GM12878 (cell line): ENCODE results near the gene MEX3D.

Experiments
- CHD4 ChIP-seq: fragments of 200-600 bp; sonication (generic); IDR thresholded peaks from 2 replicates; pipeline ENCODE4 v1.6.1; 2016; ENCODE audit warnings: mild to moderate bottlenecking
- EGR1 ChIP-seq, 2 experiments: IDR thresholded peaks; 1 replicate in 1 of 2; 2 replicates in 1 of 2; pipeline ENCODE4 v1.6.1; 2011 to 2012; ENCODE audit warnings: low read depth in 2 of 2, low read length in 2 of 2, borderline replicate concordance in 1 of 2, mild to moderate bottlenecking in 1 of 2, moderate library complexity in 1 of 2
- NR2C2 ChIP-seq: IDR thresholded peaks from 2 replicates; pipeline ENCODE4 v1.6.1; 2011; ENCODE audit warnings: borderline replicate concordance, low read depth; ENCODE audit not compliant: control insufficient read depth, insufficient read length
- POLR2A ChIP-seq: IDR thresholded peaks from 2 replicates; pipeline ENCODE4 v1.6.1; 2011; ENCODE audit warnings: low read depth, mild to moderate bottlenecking, low read length
- RFX5 ChIP-seq: IDR thresholded peaks from 2 replicates; pipeline ENCODE4 v1.6.1; 2011; ENCODE audit warnings: low read depth, low read length, improper control_type of control experiment
- TF ChIP-seq, protein P1 (sequence below), 3 experiments: IDR thresholded peaks in 2 of 3; conservative IDR thresholded peaks in 1 of 3; 2 replicates each; pipeline ENCODE4 v1.5.1; 2011; ENCODE audit warnings: low read depth in 3 of 3, low read length in 3 of 3, mild to moderate bottlenecking in 3 of 3, control low read depth in 2 of 3, moderate library complexity in 2 of 3, inconsistent platforms in 1 of 3, mixed read lengths in 1 of 3; ENCODE audit not compliant: control insufficient read depth in 2 of 3, insufficient read depth in 1 of 3; ENCODE audit errors: extremely low read depth in 1 of 3
- TF ChIP-seq, protein P2 (sequence below): IDR thresholded peaks from 2 replicates; pipeline ENCODE4 v1.6.1; 2012; ENCODE audit warnings: low read depth, low read length, improper control_type of control experiment

DNA sequence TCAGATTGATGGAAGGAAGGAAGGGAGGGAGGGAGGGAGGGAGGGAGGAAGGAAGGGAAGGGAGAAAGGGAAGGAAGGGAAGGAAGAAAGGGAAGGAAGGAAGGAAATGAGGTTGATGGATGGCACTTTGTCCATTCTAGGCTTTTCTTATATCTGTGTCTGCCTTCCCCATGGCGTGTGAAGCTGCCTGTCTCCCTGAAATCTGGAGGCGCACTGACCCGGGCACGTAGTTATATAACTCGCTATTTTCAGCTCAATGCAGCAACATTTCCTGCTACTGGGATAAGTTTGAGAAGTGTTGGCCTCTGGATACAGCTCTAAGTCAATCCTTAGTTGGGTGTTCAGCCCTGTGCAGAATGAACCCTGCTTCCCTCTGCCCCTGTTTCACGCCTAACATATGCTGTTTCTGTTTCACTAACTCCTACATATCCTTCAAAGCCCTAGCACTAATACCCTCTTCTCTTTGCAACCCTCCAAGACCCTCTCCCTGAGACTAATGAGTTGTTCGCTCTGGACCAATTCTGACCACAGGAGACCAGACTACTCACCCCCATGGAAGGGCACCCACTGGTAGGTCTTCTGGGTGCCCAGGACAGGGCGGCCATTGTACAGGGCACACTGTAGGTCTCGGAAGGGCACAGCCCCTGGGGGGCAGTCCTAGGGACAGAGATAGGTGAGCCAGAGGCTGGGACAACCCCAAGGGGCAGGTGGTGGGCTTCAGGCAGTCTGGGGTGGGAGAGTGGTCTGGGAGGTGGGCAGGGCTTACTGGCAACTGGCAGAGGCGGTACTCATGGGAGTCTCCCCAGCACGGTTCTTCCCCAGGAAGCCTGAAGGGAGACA is 58.3 kb downstream of the MEX3D start:
- TF ChIP-seq, protein P1, sequence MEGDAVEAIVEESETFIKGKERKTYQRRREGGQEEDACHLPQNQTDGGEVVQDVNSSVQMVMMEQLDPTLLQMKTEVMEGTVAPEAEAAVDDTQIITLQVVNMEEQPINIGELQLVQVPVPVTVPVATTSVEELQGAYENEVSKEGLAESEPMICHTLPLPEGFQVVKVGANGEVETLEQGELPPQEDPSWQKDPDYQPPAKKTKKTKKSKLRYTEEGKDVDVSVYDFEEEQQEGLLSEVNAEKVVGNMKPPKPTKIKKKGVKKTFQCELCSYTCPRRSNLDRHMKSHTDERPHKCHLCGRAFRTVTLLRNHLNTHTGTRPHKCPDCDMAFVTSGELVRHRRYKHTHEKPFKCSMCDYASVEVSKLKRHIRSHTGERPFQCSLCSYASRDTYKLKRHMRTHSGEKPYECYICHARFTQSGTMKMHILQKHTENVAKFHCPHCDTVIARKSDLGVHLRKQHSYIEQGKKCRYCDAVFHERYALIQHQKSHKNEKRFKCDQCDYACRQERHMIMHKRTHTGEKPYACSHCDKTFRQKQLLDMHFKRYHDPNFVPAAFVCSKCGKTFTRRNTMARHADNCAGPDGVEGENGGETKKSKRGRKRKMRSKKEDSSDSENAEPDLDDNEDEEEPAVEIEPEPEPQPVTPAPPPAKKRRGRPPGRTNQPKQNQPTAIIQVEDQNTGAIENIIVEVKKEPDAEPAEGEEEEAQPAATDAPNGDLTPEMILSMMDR (IDR thresholded peaks at IDR 0.05 in 2 of 3, conservative IDR thresholded peaks at IDR 0.05 in 1 of 3; ENCODE audit: control insufficient read depth in 2 of 3, extremely low read depth in 1 of 3, insufficient read depth in 1 of 3, low read depth in 3 of 3, low read length in 3 of 3), result no peak
- TF ChIP-seq CHD4 (no peak), POLR2A (no peak), NR2C2 (no peak), RFX5 (no peak), EGR1 (IDR thresholded peaks at IDR 0.05; ENCODE audit: borderline replicate concordance in 1 of 2, low read depth in 2 of 2, low read length in 2 of 2) (no peak)
- TF ChIP-seq, protein P2, sequence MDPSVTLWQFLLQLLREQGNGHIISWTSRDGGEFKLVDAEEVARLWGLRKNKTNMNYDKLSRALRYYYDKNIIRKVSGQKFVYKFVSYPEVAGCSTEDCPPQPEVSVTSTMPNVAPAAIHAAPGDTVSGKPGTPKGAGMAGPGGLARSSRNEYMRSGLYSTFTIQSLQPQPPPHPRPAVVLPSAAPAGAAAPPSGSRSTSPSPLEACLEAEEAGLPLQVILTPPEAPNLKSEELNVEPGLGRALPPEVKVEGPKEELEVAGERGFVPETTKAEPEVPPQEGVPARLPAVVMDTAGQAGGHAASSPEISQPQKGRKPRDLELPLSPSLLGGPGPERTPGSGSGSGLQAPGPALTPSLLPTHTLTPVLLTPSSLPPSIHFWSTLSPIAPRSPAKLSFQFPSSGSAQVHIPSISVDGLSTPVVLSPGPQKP, result no peak
